Glutamatergic neuron (in vitro differentiated cells): ENCODE data around the gene HECTD4. TPM values are rescaled to one million over a fixed set of nuclear protein-coding genes. Genes with fewer than 3 reads are reported as not detected.
"Not testable (repeated sequence)": the region's sequence is repeated elsewhere in the genome, so short reads cannot be mapped to it uniquely, and the experiment has no call there.

Source experiments
- DNase-seq: peaks from one replicate; pipeline ENCODE4 v3.0.0; 2022
- H3K27ac Mint-ChIP-seq: one replicate; pipeline ENCODE4 v1.8.0; 2020; ENCODE audit warnings: mild to moderate bottlenecking, mixed read lengths, inconsistent platforms; ENCODE audit not compliant: unreplicated experiment
- H3K27me3 Mint-ChIP-seq: one replicate; pipeline ENCODE4 v1.8.0; 2020; ENCODE audit warnings: mild to moderate bottlenecking, moderate library complexity, mixed read lengths, inconsistent platforms; ENCODE audit not compliant: unreplicated experiment
- H3K36me3 Mint-ChIP-seq: one replicate; pipeline ENCODE4 v1.8.0; 2020; ENCODE audit warnings: mild to moderate bottlenecking, mixed read lengths, inconsistent platforms; ENCODE audit not compliant: unreplicated experiment
- H3K4me1 Mint-ChIP-seq: one replicate; pipeline ENCODE4 v1.8.0; 2020; ENCODE audit warnings: mild to moderate bottlenecking, low read depth, mixed read lengths, inconsistent platforms; ENCODE audit not compliant: unreplicated experiment
- H3K4me3 Mint-ChIP-seq: one replicate; pipeline ENCODE4 v1.8.0; 2020; ENCODE audit warnings: mild to moderate bottlenecking, mixed read lengths, inconsistent platforms; ENCODE audit not compliant: unreplicated experiment
- H3K9me3 Mint-ChIP-seq: one replicate; pipeline ENCODE4 v1.8.0; 2020; ENCODE audit warnings: mild to moderate bottlenecking, moderate library complexity, mixed read lengths, inconsistent platforms; ENCODE audit not compliant: unreplicated experiment
- CTCF ChIP-seq: fragments of 200-600 bp; sonication (generic); IDR thresholded peaks from one replicate; pipeline ENCODE4 v1.5.0; 2021; ENCODE audit not compliant: partially characterized antibody, unreplicated experiment
- microRNA-seq: library from miRNA; unstranded; fragments of <30 nt; microRNA quantifications from one replicate; pipeline ENCODE4, GENCODE V29; 2020; ENCODE audit not compliant: unreplicated experiment
- total RNA-seq: library from RNA; stranded (reverse); fragmentation: NEBNext Ultra II Directional; extraction: Animal tissue kit (Norgen Biotek cat#: 25700); gene quantifications from one replicate; pipeline ENCODE4 v1.2.1, GENCODE V29; 2021; ENCODE audit not compliant: unreplicated experiment

The HECTD4 gene
- total RNA-seq, 1 donor from 2014 or later, result 261 TPM

DNA sequence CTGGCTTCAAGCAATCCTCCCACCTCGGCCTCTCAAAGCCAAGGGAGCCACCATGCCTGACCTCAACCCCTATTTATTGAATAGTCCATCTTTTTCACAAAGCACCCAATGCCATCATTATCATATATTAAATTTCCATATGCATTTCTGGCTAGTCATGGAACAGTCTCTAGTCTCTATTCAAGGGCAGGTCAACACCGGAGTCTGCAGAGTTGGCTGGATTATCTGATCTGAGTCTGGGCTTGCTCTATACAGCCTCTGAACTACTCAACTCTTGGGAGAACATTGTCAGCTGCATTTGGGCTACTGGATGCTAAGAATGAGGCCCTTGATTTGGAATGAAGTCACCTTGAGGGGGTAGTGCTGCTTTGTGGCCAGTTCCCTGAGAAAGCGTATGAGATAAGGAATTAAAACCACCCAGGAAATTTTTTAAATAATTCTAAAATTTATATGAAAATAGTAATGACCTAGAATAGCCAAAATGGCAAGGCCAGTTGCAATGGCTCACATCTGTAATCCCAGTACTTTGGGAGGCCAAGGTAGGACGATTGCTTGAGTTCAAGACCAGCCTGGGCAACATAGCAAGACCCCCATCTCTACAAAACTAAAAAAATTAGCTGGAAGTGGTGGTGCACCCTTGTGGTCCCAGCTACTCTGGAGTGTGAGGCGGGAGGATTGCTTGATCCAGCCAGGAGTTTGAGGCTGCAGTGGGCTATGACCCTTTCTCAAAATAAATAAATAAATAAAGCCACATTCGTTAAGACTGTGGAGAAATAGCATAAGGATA is 266.8 kb downstream of the HECTD4 start:
- no peaks in the 10 kb centered on the region for H3K9me3 Mint-ChIP-seq
- peaks cover 10% of the 10 kb centered on the region for H3K4me1 Mint-ChIP-seq
- DNase-seq, result no peak
- no peak for TF ChIP-seq CTCF
- H3K27ac Mint-ChIP-seq, result no peak overlapping the region
- peaks cover 2% of the 10 kb centered on the region for H3K27me3 Mint-ChIP-seq
- H3K4me3 Mint-ChIP-seq, result no peak overlapping the region
- H3K36me3 Mint-ChIP-seq, result no peaks in the 10 kb centered on the region

GRCh38 chr12:112112409-112113133 is 269.7 kb downstream of the HECTD4 start:
- no peak for TF ChIP-seq CTCF
- no peak for DNase-seq
- Mint-ChIP-seq H3K9me3 (peaks cover 5% of the 10 kb centered on the region), H3K4me1 (peaks cover 11% of the 10 kb centered on the region), H3K27ac (no peak overlapping the region), H3K27me3 (peaks cover 8% of the 10 kb centered on the region), H3K36me3 (no peaks in the 10 kb centered on the region), H3K4me3 (no peak overlapping the region)

DNA sequence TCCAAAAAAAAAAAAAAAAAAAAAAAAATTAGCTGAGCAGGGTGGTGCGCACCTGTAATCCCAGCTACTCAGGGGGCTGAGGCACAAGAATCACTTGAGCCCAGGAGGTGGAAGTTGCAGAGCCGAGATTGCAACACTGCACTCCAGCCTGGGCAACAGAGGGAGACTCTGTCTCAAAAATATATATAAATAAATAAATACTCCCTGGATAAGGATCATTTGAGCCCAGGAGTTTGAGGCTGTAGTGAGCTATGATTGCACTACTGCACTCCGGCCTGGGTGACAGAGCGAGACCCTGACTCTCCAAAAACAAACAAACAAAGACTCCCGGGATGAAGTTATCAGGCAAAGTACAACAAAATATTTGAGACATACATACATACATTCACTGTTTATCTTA is 270.3 kb downstream of the HECTD4 start:
- no peak for DNase-seq
- no peak overlapping the region for H3K4me3 Mint-ChIP-seq
- TF ChIP-seq CTCF, result no peak
- no peaks in the 10 kb centered on the region for H3K36me3 Mint-ChIP-seq
- H3K27me3 Mint-ChIP-seq, result peaks cover 8% of the 10 kb centered on the region
- H3K27ac Mint-ChIP-seq, result no peak overlapping the region
- peaks cover 12% of the 10 kb centered on the region for H3K4me1 Mint-ChIP-seq
- H3K9me3 Mint-ChIP-seq, result peaks cover 5% of the 10 kb centered on the region

DNA sequence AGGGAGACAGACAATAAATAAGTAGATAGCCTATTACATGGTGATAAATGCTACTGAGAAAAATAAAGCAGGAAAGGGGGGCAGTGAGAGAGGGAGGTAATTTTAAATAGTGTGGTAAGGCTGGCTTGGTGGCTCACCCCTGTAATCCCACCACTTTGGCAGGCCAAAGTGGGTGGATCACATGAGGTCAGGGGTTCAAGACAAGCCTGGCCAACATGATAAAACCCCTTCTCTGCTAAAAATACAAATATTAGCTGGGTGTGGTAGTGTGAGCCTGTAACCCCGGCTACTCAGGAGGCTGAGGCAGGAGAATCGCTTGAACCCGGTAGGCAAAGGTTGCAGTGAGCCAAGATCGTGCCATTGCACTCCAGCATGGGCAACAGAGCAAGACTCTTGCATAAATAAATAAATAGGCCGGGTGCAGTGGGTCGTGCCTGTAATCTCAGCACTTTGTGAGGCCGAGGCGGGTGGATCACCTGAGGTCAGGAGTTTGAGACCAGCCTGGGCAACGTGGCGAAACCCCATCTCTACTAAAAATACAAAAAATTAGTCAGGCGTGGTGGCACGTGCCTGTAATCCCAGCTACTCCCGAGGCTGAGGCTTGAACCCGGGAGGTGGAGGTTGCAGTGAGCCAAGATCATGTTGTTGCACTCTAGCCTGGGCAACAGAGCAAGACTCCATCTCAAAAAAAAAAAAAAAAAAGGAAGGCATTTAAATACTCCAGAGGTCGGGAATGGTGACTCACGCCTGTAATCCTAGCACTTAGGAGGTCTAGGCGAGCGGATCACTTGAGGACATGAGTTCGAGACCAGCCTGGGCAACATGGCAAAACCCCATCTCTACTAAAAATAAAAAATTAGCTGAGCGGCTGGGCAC is 271.2 kb downstream of the HECTD4 start:
- DNase-seq, H3K4me3 Mint-ChIP-seq: not testable (repeated sequence)

More for the DNA sequence above, 271.2 kb downstream of the HECTD4 start:
- H3K27ac Mint-ChIP-seq, H3K36me3 Mint-ChIP-seq, H3K9me3 Mint-ChIP-seq, H3K27me3 Mint-ChIP-seq, H3K4me1 Mint-ChIP-seq: not testable (repeated sequence)

Small RNAs within 50 kb of the gene (microRNA-seq; reads per million reads assigned to microRNA genes)
- gene MIR6861, result 3.6 reads per million, percentile 26 among the genes with 10 or more reads in this experiment

Other genes starting within 250 kb of the HECTD4 start
- gene RPL6, start 27.2 kb upstream of the HECTD4 start, total RNA-seq, result 967 TPM
- gene PTPN11, start 36.5 kb upstream of the HECTD4 start, total RNA-seq, result 68.7 TPM